Daoy (cell line): ENCODE data around the gene SHISA5. TPM values are rescaled to one million over a fixed set of nuclear protein-coding genes. Genes with fewer than 3 reads are reported as not detected.

Experiments used
- DNase-seq: peaks from one replicate; pipeline ENCODE4 v3.0.0-alpha.2; 2015; ENCODE audit warnings: low read depth
- total RNA-seq: library from RNA; depleted of rRNA; stranded (reverse); fragments of >200 nt; shearing (Covaris generic); gene quantifications from 2 replicates; pipeline ENCODE4 v1.2.3, GENCODE V29; 2014

The SHISA5 gene
- total RNA-seq, 1 experiment from 2014 or later = 59.1 TPM

- no peak for DNase-seq
These were observed 44.0 kb downstream of the SHISA5 start for GRCh38 chr3:48459773-48460516.

DNA sequence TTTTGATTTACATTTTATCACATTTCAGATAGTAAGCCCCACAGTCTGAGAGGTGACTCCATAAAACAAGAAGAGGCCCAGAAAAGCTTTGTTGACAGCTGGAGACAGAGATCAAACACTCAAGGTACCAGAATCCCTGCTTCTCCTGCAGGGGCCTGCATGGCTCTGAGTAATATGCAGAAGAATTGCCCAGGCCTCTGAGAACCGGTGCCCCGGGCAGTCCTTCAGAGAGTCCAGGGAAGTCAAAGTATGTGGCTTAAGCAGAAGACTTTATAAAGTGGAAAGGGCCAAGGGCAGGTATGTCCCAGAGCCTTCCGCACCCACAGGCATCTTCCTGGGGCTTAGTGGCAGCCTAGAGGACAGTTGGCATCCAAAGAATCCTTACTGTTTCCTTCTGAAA is 44.6 kb downstream of the SHISA5 start:
- no peak for DNase-seq

DNA sequence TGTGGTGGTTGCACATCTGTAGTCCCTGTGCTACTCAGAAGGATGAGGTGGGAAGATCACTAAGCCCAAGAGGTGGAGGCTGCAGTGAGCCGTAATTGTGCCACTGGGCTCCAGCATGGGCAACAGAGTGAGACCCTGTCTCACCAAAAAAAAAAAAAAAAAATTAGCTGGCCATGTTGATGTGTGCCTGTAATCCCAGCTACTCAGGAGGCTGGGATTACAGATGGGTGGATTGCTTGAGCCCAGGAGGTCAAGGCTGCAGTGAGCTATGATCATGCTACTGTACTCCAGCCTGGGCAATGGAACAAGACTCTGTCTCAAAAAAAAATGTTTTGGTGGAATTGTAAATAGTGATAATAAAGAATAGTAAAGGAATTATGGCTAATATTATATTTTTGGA is 47.5 kb downstream of the SHISA5 start:
- no peak for DNase-seq

DNA sequence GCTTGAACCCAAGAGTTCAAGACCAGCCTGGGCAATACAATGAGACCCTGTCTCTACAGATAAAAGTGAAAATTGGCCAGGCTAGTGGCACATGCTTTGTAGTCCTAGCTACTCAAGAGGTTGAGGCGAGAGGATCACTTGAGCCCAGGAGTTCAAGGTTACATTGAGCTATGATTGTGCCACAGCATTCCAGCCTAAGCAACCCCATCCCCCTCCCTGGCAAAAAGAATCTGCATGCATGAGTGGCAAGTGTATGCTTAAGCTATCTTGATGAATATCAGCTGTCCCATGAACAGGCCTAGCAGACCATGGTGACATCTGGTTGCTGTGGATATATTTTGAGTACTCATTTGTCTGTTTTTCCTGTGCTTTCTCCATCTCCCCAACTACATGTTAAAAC is 52.7 kb downstream of the SHISA5 start:
- DNase-seq = no peak

- DNase-seq = peak; percentile 91
These were observed 57.4 kb downstream of the SHISA5 start, which contains the start of gene ATRIP for GRCh38 chr3:48446425-48447193. TSS of gene ATRIP (plus strand) at chr3:48446737. CDS start at chr3:48446846, 109 bp downstream.

DNA sequence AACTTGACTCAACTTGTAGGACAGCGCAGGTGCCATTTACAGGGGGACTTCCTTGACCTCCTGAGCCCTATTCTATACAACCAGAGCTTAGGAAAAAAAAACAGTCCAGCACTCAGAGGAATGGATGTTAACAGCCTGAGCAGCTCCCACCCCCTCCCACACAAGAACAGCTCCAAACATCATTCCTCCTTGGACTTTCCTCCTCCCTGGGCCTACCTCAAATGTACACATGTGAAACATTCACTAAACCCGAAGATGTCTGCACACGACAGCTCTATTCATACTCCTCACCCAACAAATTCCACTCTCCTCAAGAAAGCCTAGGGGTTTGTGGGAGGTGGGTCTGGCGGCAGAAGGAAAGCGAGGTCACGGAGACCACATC is 57.9 kb downstream of the SHISA5 start:
- DNase-seq = no peak

DNA sequence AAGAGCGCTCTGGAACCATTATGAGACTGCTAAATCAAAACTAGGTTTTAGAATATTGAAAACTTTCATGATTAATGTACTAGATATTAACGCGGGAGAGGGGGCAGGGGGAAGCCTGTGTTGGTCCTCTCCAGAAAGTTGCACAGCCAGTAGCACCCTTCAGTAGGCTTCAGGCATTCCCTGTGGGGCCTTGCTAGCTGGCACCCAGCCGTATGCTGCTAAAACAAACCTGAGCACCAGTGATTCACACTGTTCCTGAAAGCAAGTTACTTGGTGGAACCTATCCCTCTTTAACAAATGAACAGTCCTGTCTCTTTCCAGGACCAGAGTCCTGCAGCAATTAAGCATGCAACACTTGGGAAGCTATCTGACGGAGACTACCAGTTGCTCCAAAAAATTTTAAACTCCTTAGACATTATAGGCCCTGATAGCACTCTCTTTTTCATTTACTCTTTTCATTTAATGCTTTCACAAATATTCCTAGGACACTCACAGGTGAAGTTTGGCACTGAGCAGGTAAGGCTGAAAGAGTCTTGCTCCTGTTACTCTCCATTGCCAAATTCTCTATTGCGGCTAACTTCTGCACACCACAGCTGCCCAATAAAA is 58.6 kb downstream of the SHISA5 start:
- no peak for DNase-seq

DNA sequence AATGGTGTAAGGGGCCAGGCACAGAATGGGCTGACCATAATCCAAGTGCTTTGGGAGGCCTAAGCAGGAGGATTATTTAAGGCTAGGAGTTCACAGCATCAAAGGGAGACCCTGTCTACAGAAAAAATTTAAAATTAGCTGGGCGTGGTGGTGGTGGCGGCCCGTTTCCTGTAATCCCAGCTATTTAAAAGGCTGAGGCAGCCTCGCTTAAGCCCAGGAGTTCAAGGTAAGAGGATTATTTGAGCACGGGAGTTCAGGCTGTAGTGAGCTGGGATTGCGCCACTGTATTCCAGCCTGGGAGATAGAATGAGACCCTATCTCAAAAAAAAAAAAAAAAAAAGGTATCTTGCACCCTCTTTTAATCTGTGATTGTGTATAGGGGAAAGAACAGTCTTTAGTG is 62.0 kb downstream of the SHISA5 start:
- no peak for DNase-seq

GRCh38 chr3:48440590-48440958 is 63.4 kb downstream of the SHISA5 start:
- no peak for DNase-seq

DNA sequence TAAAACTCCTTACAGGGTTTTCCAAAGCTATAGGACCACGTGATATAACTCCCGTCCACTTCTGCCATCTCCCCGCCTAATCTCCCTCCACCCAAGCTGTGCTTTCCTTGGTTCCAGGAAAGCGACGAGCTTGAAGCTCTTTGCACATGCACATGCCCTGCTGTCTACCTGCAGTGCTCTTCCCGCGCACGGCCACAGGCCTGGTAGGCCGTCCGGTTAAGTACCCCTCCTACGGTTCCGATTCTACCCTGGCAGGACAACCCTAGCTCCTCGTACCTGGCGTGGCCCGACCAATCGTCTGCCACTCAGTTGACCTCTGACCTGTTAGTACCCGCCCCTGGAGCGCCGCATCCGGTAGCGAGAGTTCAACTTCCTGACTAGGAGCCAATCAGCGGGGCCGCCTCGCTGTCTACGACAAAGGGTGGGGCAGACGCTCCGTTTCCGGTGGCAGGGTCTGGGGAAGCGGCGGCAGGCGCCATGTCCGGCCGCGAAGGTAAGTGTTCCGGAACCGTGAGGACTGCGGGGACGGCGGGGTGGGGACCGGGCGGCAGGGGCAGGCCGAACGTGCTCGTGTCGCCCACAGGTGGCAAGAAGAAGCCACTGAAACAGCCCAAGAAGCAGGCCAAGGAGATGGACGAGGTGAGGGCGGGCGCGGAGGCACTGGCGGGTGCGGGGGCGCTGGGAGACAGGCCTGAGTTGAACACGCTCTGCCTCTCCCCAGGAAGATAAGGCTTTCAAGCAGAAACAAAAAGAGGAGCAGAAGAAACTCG is 64.0 kb downstream of the SHISA5 start, which contains the start of the genes CCDC51 and TMA7:
CCDC51 (minus strand) TSS at position 300 of the 770 bp plus-strand sequence. CDS start 4,991 bp downstream, outside the sequence.
TMA7 (plus strand) TSS at position 438 of the 770 bp plus-strand sequence; CDS start at position 478, 40 bp downstream.
- peak; percentile 96 for DNase-seq

DNA sequence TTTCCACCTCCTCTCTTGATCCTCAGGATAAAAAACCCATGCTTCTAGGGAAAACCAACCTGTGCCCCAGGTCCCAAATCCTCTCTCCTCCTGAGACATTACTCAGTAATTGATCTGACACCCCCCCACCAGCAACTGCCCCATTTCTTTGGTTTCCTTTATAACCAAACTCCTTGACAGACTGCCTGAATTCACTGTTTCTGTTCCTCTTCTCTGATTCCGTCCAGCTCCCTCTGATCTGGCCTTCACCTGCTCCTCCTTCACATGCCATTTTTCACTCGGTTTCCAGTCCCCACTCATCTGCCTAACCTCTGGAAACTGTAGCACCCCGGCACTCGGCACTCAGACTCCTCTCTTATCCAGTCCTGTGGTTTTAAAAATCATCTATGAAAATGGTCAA is 66.2 kb downstream of the SHISA5 start:
- no peak for DNase-seq

GRCh38 chr3:48436855-48437254 is 67.1 kb downstream of the SHISA5 start:
- no peak for DNase-seq

GRCh38 chr3:48436477-48436787 is 67.5 kb downstream of the SHISA5 start:
- DNase-seq = no peak

DNA sequence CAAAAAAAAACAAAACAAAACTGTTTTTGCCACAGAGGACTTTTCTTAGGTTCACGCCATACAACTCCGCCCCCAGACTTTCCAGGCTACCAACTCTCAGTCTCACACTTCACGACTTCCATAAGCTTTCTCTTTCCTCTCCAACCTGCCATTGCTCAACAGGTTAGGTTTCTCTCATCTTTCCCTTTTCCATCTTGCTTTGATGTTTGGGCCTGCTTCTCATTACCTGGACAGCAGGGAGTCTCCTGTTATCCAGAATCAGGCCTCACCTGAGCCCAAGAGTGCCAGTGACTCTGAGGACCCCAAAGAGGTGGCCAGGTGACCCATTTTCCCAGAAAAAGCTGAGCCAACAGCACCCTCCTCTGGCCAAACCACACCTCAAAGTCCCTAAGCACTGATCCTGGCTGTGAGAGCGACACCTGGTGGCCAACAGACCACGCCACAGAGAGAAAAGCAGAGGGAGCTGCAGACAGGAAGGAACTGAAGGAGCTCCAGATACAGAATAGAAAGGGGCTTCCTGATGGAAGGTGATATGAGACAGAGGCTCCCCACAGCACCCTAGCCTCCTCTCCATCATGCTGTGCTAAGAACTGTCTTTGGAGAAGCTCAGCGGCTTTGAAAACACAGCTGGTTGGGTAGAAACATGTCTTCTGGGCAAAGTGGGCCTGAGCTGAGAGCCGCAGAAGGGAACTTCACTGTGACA is 68.0 kb downstream of the SHISA5 start:
- DNase-seq = peak; percentile 83

- DNase-seq = no peak
These were observed 68.8 kb downstream of the SHISA5 start for GRCh38 chr3:48435223-48435595.

GRCh38 chr3:48434591-48435222 is 69.3 kb downstream of the SHISA5 start:
- no peak for DNase-seq

DNA sequence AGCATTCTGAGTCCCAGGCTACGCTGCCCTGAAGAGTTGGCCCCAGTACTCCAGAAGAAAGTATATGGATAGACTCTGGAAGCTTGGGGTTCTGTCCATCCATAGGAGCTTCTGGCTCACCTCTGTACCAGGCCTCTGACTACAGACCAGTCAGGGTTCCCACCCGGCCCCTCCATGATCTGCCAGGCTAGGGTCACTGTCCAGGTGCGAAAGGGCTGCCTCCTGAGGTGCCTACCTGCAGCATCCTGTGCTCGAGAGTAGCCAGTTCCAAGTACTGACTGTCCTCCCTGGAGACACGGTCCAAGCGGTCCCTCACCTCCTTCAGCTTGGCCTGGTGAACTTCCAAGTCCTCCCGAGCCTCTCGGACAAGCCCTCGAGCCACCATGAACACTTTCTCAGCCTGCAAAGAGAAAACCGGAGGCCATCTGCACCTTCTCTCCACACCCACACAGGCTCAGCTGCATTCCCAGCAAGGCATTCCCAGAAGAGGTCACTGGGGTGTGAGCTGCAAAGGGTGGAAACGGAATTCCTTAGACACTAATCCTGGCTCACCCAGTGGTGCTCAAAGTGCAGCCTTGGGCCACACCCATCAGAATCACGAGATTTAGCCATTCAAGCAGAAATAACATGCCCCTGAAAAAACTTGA is 70.4 kb downstream of the SHISA5 start:
- DNase-seq = no peak

DNA sequence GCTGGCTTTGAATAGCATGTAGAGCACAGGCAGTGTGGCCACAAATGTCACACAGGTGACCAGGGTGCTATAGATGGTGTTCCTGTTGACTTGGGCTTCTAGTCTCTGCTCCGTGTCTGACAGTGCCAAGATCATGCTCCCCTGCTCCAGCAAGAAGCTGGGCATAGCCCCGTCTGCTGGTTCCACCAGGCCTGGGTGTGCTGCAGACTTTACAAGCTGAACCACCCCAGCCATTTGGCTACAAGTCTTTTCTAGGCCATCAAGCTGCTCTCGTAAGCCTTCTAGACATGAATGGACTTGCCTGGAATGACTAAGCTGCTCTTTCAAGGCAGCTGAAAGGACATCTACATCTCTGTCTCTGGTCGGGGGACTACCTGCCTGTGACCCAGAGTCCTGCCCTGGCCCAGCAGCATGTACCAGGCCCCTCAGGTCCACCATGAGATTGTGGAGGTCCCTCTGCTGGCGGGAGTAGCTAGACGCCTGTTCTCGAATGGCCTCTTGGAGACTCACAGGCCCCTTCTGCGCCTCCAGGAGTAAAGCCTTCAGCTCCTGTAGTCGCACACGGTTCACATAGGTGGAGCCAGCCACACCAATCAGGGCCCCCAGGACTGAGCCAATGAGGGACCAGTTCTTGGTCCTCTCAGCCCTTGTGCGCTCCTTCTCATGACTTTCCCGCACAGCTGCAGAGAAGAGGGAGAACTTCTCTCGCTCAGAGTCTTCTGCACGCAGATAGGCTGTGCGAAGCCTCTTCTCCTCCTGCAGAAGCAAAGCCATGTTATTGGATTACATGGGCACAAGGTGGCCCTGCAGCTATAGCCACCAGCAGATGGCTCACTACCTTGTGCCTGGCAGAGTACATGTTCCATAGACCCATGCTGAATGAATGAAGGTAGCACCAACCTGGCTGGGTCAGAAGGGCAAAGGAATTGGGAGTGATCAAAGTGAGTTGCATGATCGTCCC is 71.3 kb downstream of the SHISA5 start:
- no peak for DNase-seq
